ENCODE results near the gene ZNF611. TPM values are rescaled to one million over a fixed set of nuclear protein-coding genes. Genes with fewer than 3 reads are reported as not detected.

ZNF611 gene
- total RNA-seq, 1 experiment from 2014 or later, result 16.6 TPM

- no peak overlapping the region for H3K4me3 ChIP-seq (ENCODE audit: low read depth in 2 of 2, low read length in 2 of 2)
- POLR2A ChIA-PET, result interaction anchor here (0.5 kb wide), 1 partner anchor 10 kb away, joined by 3 read pairs; no protein-coding TSS in a partner anchor
- CTCF ChIA-PET, result no interaction called here
- no peak overlapping the region for H3K27ac ChIP-seq (ENCODE audit: low read length)
- TF ChIP-seq POLR2AphosphoS5 (IDR thresholded peaks at IDR 0.05; ENCODE audit: low read depth, low read length) (no peak), TCF7L2 (IDR thresholded peaks at IDR 0.05; ENCODE audit: low read depth, low read length) (no peak), SIN3A (IDR thresholded peaks at IDR 0.05; ENCODE audit: borderline replicate concordance, insufficient read depth, low read depth, low read length) (no peak), CTCF (IDR thresholded peaks at IDR 0.05) (no peak)
- TF ChIP-seq, protein P1, sequence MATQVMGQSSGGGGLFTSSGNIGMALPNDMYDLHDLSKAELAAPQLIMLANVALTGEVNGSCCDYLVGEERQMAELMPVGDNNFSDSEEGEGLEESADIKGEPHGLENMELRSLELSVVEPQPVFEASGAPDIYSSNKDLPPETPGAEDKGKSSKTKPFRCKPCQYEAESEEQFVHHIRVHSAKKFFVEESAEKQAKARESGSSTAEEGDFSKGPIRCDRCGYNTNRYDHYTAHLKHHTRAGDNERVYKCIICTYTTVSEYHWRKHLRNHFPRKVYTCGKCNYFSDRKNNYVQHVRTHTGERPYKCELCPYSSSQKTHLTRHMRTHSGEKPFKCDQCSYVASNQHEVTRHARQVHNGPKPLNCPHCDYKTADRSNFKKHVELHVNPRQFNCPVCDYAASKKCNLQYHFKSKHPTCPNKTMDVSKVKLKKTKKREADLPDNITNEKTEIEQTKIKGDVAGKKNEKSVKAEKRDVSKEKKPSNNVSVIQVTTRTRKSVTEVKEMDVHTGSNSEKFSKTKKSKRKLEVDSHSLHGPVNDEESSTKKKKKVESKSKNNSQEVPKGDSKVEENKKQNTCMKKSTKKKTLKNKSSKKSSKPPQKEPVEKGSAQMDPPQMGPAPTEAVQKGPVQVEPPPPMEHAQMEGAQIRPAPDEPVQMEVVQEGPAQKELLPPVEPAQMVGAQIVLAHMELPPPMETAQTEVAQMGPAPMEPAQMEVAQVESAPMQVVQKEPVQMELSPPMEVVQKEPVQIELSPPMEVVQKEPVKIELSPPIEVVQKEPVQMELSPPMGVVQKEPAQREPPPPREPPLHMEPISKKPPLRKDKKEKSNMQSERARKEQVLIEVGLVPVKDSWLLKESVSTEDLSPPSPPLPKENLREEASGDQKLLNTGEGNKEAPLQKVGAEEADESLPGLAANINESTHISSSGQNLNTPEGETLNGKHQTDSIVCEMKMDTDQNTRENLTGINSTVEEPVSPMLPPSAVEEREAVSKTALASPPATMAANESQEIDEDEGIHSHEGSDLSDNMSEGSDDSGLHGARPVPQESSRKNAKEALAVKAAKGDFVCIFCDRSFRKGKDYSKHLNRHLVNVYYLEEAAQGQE (IDR thresholded peaks at IDR 0.05; ENCODE audit: insufficient read depth in 1 of 2, low read depth in 2 of 2, low read length in 1 of 2), result no peak
- DNase-seq (ENCODE audit: low read depth, low spot score) (no peak), ATAC-seq (no peak)
- no peaks in the 10 kb centered on the region for H3K9me3 ChIP-seq (ENCODE audit: control insufficient read depth, insufficient read depth, low read depth, low read length)
- intact Hi-C loops (cut with micrococcal nuclease; ENCODE audit: unreplicated experiment) (no loop called here), in situ Hi-C loops (cut with HindIII; ENCODE audit: low pct_unique_long_range_greater_than_20kb, low sequenced_read_pairs) (no loop called here)
- H3K27me3 ChIP-seq (ENCODE audit: control insufficient read depth, insufficient read depth, low read length), result no peaks in the 10 kb centered on the region
- BruUV-seq (replicated peaks), result no TSS peak
- H3K4me1 ChIP-seq (ENCODE audit: control insufficient read depth, insufficient read depth, low read length), result no peaks in the 10 kb centered on the region
- H3K36me3 ChIP-seq (ENCODE audit: control insufficient read depth, insufficient read depth, low read length), result no peaks in the 10 kb centered on the region; the same call in 1 of the 2 replicates
Observed at GRCh38 chr19:52659013-52659412, 75.8 kb downstream of the ZNF611 start.

- no TSS peak for BruUV-seq (replicated peaks)
- TF ChIP-seq TCF7L2 (IDR thresholded peaks at IDR 0.05; ENCODE audit: low read depth, low read length), result no peak
- TF ChIP-seq, protein P1 (IDR thresholded peaks at IDR 0.05; ENCODE audit: insufficient read depth in 1 of 2, low read depth in 2 of 2, low read length in 1 of 2), result no peak
- TF ChIP-seq CTCF (IDR thresholded peaks at IDR 0.05), result no peak
- TF ChIP-seq SIN3A (IDR thresholded peaks at IDR 0.05; ENCODE audit: borderline replicate concordance, insufficient read depth, low read depth, low read length), result no peak
- no peak for TF ChIP-seq POLR2AphosphoS5 (IDR thresholded peaks at IDR 0.05; ENCODE audit: low read depth, low read length)
- intact Hi-C loops (cut with micrococcal nuclease; ENCODE audit: unreplicated experiment), result no loop called here
- Histone ChIP-seq H3K9me3 (ENCODE audit: control insufficient read depth, insufficient read depth, low read depth, low read length) (no peaks in the 10 kb centered on the region), H3K36me3 (ENCODE audit: control insufficient read depth, insufficient read depth, low read length) (no peaks in the 10 kb centered on the region; the same call in 1 of the 2 replicates), H3K27ac (ENCODE audit: low read length) (no peak overlapping the region), H3K4me3 (ENCODE audit: low read depth in 2 of 2, low read length in 2 of 2) (no peak overlapping the region), H3K4me1 (ENCODE audit: control insufficient read depth, insufficient read depth, low read length) (no peaks in the 10 kb centered on the region), H3K27me3 (ENCODE audit: control insufficient read depth, insufficient read depth, low read length) (no peaks in the 10 kb centered on the region)
- in situ Hi-C loops (cut with HindIII; ENCODE audit: low pct_unique_long_range_greater_than_20kb, low sequenced_read_pairs), result no loop called here
- DNase-seq (ENCODE audit: low read depth, low spot score) (no peak), ATAC-seq (no peak)
- CTCF ChIA-PET, result no interaction called here
- POLR2A ChIA-PET, result interaction anchor here (0.5 kb wide), 1 partner anchor 10 kb away, joined by 3 read pairs; no protein-coding TSS in a partner anchor
Observed at GRCh38 chr19:52658595-52658994, 76.2 kb downstream of the ZNF611 start.
